ENCODE measurements around the gene SYPL1.

SYPL1 gene

GRCh38 chr7:106094780-106095179 is 17.3 kb downstream of the SYPL1 start:
- no peak for TF ChIP-seq CTCF (IDR thresholded peaks at IDR 0.05; ENCODE audit: borderline replicate concordance, insufficient read depth, low read depth, low read length)

GRCh38 chr7:106092204-106092603 is 19.9 kb downstream of the SYPL1 start:
- TF ChIP-seq CTCF (IDR thresholded peaks at IDR 0.05; ENCODE audit: borderline replicate concordance, insufficient read depth, low read depth, low read length), result no peak

More at GRCh38 chr7:106094780-106095179, 17.3 kb downstream of the SYPL1 start:
- H3K4me3 ChIP-seq (ENCODE audit: low read depth, low read length), result no peak overlapping the region

GRCh38 chr7:106089647-106090046 is 22.5 kb downstream of the SYPL1 start:
- H3K4me3 ChIP-seq (ENCODE audit: low read depth, low read length), result no peak overlapping the region
- TF ChIP-seq CTCF (IDR thresholded peaks at IDR 0.05; ENCODE audit: borderline replicate concordance, insufficient read depth, low read depth, low read length), result no peak

More at GRCh38 chr7:106092204-106092603, 19.9 kb downstream of the SYPL1 start:
- H3K4me3 ChIP-seq (ENCODE audit: low read depth, low read length), result no peak overlapping the region

- TF ChIP-seq CTCF (IDR thresholded peaks at IDR 0.05; ENCODE audit: borderline replicate concordance, insufficient read depth, low read depth, low read length), result no peak
- no peak overlapping the region for H3K4me3 ChIP-seq (ENCODE audit: low read depth, low read length)
Observed at GRCh38 chr7:106088014-106088413, 24.1 kb downstream of the SYPL1 start.

GRCh38 chr7:106086062-106086461 is 26.1 kb downstream of the SYPL1 start:
- TF ChIP-seq CTCF (IDR thresholded peaks at IDR 0.05; ENCODE audit: borderline replicate concordance, insufficient read depth, low read depth, low read length), result no peak
- no peak overlapping the region for H3K4me3 ChIP-seq (ENCODE audit: low read depth, low read length)

GRCh38 chr7:106085015-106085414 is 27.1 kb downstream of the SYPL1 start:
- TF ChIP-seq CTCF (IDR thresholded peaks at IDR 0.05; ENCODE audit: borderline replicate concordance, insufficient read depth, low read depth, low read length), result no peak
- no peak overlapping the region for H3K4me3 ChIP-seq (ENCODE audit: low read depth, low read length)

- no peak overlapping the region for H3K4me3 ChIP-seq (ENCODE audit: low read depth, low read length)
- TF ChIP-seq CTCF (IDR thresholded peaks at IDR 0.05; ENCODE audit: borderline replicate concordance, insufficient read depth, low read depth, low read length), result no peak
Observed at GRCh38 chr7:106083717-106084116, 28.4 kb downstream of the SYPL1 start.

Measured in GM12875 (cell line).